ENCODE measurements around the gene KRTAP5-11.

DNA sequence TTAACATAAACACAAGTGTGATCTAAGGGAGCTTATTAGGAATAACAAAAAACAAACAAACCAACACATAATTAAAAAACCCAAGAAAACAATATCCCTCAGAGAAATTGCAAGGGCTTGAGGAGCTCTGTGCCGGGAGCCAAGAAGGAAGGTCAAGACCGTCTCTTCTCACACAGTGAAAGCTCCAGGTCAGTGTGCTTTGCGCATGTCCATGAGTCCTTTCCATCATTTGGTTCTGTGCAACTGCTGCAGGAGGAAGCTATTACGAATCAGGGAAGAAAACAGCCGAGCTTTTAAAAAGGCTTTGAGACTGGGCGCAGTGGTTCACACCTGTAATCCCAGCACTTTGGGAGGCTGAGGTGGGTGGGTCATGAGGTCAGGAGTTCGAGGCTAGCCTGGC lies 40.3 kb downstream of the KRTAP5-11 start:
- TF ChIP-seq, protein P1, sequence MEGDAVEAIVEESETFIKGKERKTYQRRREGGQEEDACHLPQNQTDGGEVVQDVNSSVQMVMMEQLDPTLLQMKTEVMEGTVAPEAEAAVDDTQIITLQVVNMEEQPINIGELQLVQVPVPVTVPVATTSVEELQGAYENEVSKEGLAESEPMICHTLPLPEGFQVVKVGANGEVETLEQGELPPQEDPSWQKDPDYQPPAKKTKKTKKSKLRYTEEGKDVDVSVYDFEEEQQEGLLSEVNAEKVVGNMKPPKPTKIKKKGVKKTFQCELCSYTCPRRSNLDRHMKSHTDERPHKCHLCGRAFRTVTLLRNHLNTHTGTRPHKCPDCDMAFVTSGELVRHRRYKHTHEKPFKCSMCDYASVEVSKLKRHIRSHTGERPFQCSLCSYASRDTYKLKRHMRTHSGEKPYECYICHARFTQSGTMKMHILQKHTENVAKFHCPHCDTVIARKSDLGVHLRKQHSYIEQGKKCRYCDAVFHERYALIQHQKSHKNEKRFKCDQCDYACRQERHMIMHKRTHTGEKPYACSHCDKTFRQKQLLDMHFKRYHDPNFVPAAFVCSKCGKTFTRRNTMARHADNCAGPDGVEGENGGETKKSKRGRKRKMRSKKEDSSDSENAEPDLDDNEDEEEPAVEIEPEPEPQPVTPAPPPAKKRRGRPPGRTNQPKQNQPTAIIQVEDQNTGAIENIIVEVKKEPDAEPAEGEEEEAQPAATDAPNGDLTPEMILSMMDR (IDR thresholded peaks at IDR 0.05; ENCODE audit: low read length), result no peak
- TF ChIP-seq EZH2 (IDR thresholded peaks at IDR 0.05; ENCODE audit: borderline replicate concordance, low read length), result no peak
